ENCODE data around the gene MACROD1.
A peak's percentile ranks its signal among the peaks of the same experiment; 100 is the strongest.
"Not testable (repeated sequence)": the region's sequence is repeated elsewhere in the genome, so short reads cannot be mapped to it uniquely, and the experiment has no call there.

MACROD1 gene

GRCh38 chr11:63978551-63979239 is 187.2 kb downstream of the MACROD1 start:
- no peaks in the 10 kb centered on the region for H3K4me1 ChIP-seq (ENCODE audit: insufficient read depth, poor library complexity, severe bottlenecking)
- no peak for DNase-seq (ENCODE audit: low spot score)
- H3K9me3 ChIP-seq (ENCODE audit: severe bottlenecking), result no peaks in the 10 kb centered on the region
- no peak overlapping the region for H3K27ac ChIP-seq (ENCODE audit: poor library complexity, severe bottlenecking)
- no peak for ATAC-seq (ENCODE audit: low read depth)
- H3K36me3 ChIP-seq (ENCODE audit: low read depth), result peaks cover 11% of the 10 kb centered on the region; the same call in 1 of the 2 replicates
- no peaks in the 10 kb centered on the region for H3K27me3 ChIP-seq (ENCODE audit: insufficient read depth, poor library complexity, severe bottlenecking)
- H3K4me3 ChIP-seq (ENCODE audit: severe bottlenecking), result no peak overlapping the region
- no peak for TF ChIP-seq CTCF (IDR thresholded peaks at IDR 0.05; ENCODE audit: poor library complexity, severe bottlenecking)

GRCh38 chr11:63974259-63975143 is 191.4 kb downstream of the MACROD1 start, which contains the start of gene COX8A:
Gene COX8A (plus strand): TSS chr11:63974620. CDS start chr11:63974681, 61 bp downstream.
- peak within 1 kb of the TSS; percentile 68 for H3K4me3 ChIP-seq (ENCODE audit: severe bottlenecking)
- H3K27ac ChIP-seq (ENCODE audit: poor library complexity, severe bottlenecking), result peak within 1 kb of the TSS; percentile 75
- H3K4me1 ChIP-seq (ENCODE audit: insufficient read depth, poor library complexity, severe bottlenecking), result no peaks in the 10 kb centered on the region
- ATAC-seq (ENCODE audit: low read depth) (peak; percentile 97), DNase-seq (ENCODE audit: low spot score) (peak; percentile 98)
- peaks cover 11% of the 10 kb centered on the region; the same call in 1 of the 2 replicates for H3K36me3 ChIP-seq (ENCODE audit: low read depth)
- H3K9me3 ChIP-seq (ENCODE audit: severe bottlenecking), result no peaks in the 10 kb centered on the region
- no peaks in the 10 kb centered on the region for H3K27me3 ChIP-seq (ENCODE audit: insufficient read depth, poor library complexity, severe bottlenecking)
- TF ChIP-seq CTCF (IDR thresholded peaks at IDR 0.05; ENCODE audit: poor library complexity, severe bottlenecking), result peak; percentile 7

GRCh38 chr11:63973912-63974258 is 192.0 kb downstream of the MACROD1 start:
- H3K4me1 ChIP-seq (ENCODE audit: insufficient read depth, poor library complexity, severe bottlenecking); H3K27me3 ChIP-seq (ENCODE audit: insufficient read depth, poor library complexity, severe bottlenecking); DNase-seq (ENCODE audit: low spot score); H3K9me3 ChIP-seq (ENCODE audit: severe bottlenecking); ATAC-seq (ENCODE audit: low read depth); H3K4me3 ChIP-seq (ENCODE audit: severe bottlenecking): not testable (repeated sequence)
- Histone ChIP-seq H3K36me3 (ENCODE audit: low read depth) (peaks cover 11% of the 10 kb centered on the region; the same call in 1 of the 2 replicates), H3K27ac (ENCODE audit: poor library complexity, severe bottlenecking) (peak overlapping the region; percentile 75)

GRCh38 chr11:63970902-63971301 is 195.0 kb downstream of the MACROD1 start:
- peaks cover 5% of the 10 kb centered on the region; the same call in 1 of the 2 replicates for H3K36me3 ChIP-seq (ENCODE audit: low read depth)
- no peak overlapping the region for H3K27ac ChIP-seq (ENCODE audit: poor library complexity, severe bottlenecking)
- no peaks in the 10 kb centered on the region for H3K9me3 ChIP-seq (ENCODE audit: severe bottlenecking)
- DNase-seq (ENCODE audit: low spot score) (no peak), ATAC-seq (ENCODE audit: low read depth) (no peak)
- H3K4me3 ChIP-seq (ENCODE audit: severe bottlenecking), result no peak overlapping the region
- H3K4me1 ChIP-seq (ENCODE audit: insufficient read depth, poor library complexity, severe bottlenecking), result no peaks in the 10 kb centered on the region
- no peak for TF ChIP-seq CTCF (IDR thresholded peaks at IDR 0.05; ENCODE audit: poor library complexity, severe bottlenecking)
- H3K27me3 ChIP-seq (ENCODE audit: insufficient read depth, poor library complexity, severe bottlenecking), result no peaks in the 10 kb centered on the region

GRCh38 chr11:63969461-63969860 is 196.5 kb downstream of the MACROD1 start:
- Histone ChIP-seq H3K27me3 (ENCODE audit: insufficient read depth, poor library complexity, severe bottlenecking) (no peaks in the 10 kb centered on the region), H3K4me1 (ENCODE audit: insufficient read depth, poor library complexity, severe bottlenecking) (no peaks in the 10 kb centered on the region), H3K4me3 (ENCODE audit: severe bottlenecking) (no peak overlapping the region), H3K27ac (ENCODE audit: poor library complexity, severe bottlenecking) (no peak overlapping the region), H3K36me3 (ENCODE audit: low read depth) (no peaks in the 10 kb centered on the region), H3K9me3 (ENCODE audit: severe bottlenecking) (no peaks in the 10 kb centered on the region)
- DNase-seq (ENCODE audit: low spot score), result no peak
- TF ChIP-seq CTCF (IDR thresholded peaks at IDR 0.05; ENCODE audit: poor library complexity, severe bottlenecking), result no peak
- ATAC-seq (ENCODE audit: low read depth), result no peak
